Tibial nerve (tissue), 3 donors: Measurements from ENCODE around the gene MYRIP.

Source experiments
- POLR2A ChIP-seq, 2 donors: fragments of 450-650 bp; IDR thresholded peaks; one replicate each; pipeline ENCODE4 v1.6.1; 2017; ENCODE audit warnings: antibody characterized with exemption in 2 of 2, mild to moderate bottlenecking in 2 of 2, moderate library complexity in 2 of 2
- TF ChIP-seq, protein P1 (sequence below), 5 experiments: fragments of 200-600 bp in 3 of 5; fragments of 450-650 bp in 2 of 5; sonication (generic) in 3 of 5; IDR thresholded peaks; one replicate each; pipeline ENCODE4 v1.5.1; 2016 to 2019; ENCODE audit warnings: antibody characterized with exemption in 5 of 5, mild to moderate bottlenecking in 3 of 5, moderate library complexity in 2 of 5

DNA sequence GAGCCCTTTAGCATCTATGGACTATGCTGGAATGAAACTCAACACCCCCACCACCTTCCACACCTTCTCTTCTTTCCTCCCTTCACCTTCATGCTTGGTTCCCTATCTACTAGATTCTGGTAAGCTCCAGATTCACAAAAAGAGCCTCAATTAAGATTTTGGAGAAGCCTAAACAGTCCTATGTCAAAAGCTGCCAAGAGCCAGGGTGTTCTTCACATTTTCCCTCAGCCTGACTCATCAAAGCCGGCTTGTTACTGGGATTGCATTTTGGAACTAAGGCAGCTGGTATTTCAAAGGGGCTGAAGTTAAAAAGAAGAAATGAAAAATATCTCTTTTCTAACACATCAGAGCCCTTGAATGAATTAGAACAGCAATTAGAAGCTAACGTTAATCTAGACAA lies 247.7 kb downstream of the MYRIP start:
- no peak for TF ChIP-seq POLR2A (IDR thresholded peaks at IDR 0.05)
- TF ChIP-seq, protein P1, sequence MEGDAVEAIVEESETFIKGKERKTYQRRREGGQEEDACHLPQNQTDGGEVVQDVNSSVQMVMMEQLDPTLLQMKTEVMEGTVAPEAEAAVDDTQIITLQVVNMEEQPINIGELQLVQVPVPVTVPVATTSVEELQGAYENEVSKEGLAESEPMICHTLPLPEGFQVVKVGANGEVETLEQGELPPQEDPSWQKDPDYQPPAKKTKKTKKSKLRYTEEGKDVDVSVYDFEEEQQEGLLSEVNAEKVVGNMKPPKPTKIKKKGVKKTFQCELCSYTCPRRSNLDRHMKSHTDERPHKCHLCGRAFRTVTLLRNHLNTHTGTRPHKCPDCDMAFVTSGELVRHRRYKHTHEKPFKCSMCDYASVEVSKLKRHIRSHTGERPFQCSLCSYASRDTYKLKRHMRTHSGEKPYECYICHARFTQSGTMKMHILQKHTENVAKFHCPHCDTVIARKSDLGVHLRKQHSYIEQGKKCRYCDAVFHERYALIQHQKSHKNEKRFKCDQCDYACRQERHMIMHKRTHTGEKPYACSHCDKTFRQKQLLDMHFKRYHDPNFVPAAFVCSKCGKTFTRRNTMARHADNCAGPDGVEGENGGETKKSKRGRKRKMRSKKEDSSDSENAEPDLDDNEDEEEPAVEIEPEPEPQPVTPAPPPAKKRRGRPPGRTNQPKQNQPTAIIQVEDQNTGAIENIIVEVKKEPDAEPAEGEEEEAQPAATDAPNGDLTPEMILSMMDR (IDR thresholded peaks at IDR 0.05): no peak
